HG03439 (cell line): ENCODE data around the gene LDAH.
A peak's percentile ranks its signal among the peaks of the same experiment; 100 is the strongest.

ENCODE experiments used
- ATAC-seq: cut with Tn5 transposase; IDR thresholded peaks from one replicate; pipeline ENCODE4 v1.9.1; 2021; ENCODE audit warnings: mild to moderate bottlenecking, moderate library complexity; ENCODE audit not compliant: unreplicated experiment

The LDAH gene

GRCh38 chr2:20687260-20687832 lies 135.6 kb downstream of the LDAH start:
- ATAC-seq = no peak

- ATAC-seq = no peak
These were observed 138.3 kb downstream of the LDAH start for GRCh38 chr2:20684581-20685063.

- ATAC-seq = no peak
These were observed 140.6 kb downstream of the LDAH start for GRCh38 chr2:20682167-20682920.

GRCh38 chr2:20680744-20681375 lies 142.0 kb downstream of the LDAH start:
- no peak for ATAC-seq

- ATAC-seq = no peak
These were observed 144.1 kb downstream of the LDAH start for GRCh38 chr2:20678780-20679179.

- no peak for ATAC-seq
These were observed 144.9 kb downstream of the LDAH start for GRCh38 chr2:20678086-20678395.

- ATAC-seq = peak; percentile 38
These were observed 145.4 kb downstream of the LDAH start for GRCh38 chr2:20677301-20678085.

GRCh38 chr2:20676353-20677215 lies 146.3 kb downstream of the LDAH start:
- ATAC-seq = peak; percentile 78

GRCh38 chr2:20675701-20676352 lies 147.1 kb downstream of the LDAH start:
- ATAC-seq = peak; percentile 52

GRCh38 chr2:20674974-20675679 lies 147.8 kb downstream of the LDAH start:
- ATAC-seq = no peak

- ATAC-seq = no peak
These were observed 148.5 kb downstream of the LDAH start for GRCh38 chr2:20674309-20674965.

- no peak for ATAC-seq
These were observed 149.1 kb downstream of the LDAH start for GRCh38 chr2:20673686-20674308.

- no peak for ATAC-seq
These were observed 150.5 kb downstream of the LDAH start for GRCh38 chr2:20672201-20672951.

- ATAC-seq = no peak
These were observed 151.2 kb downstream of the LDAH start for GRCh38 chr2:20671736-20672080.

GRCh38 chr2:20671036-20671735 lies 151.7 kb downstream of the LDAH start:
- no peak for ATAC-seq

- ATAC-seq = no peak
These were observed 152.4 kb downstream of the LDAH start for GRCh38 chr2:20670315-20671035.
